ENCODE results near the gene PRMT1. TPM values are rescaled to one million over a fixed set of nuclear protein-coding genes. Genes with fewer than 3 reads are reported as not detected.

The PRMT1 gene
- total and polyA plus RNA-seq, 2 of the 13 experiments (the other 11 are each of a cell fraction or from before 2014, with no cell fraction given) = 324 to 374 TPM

DNA sequence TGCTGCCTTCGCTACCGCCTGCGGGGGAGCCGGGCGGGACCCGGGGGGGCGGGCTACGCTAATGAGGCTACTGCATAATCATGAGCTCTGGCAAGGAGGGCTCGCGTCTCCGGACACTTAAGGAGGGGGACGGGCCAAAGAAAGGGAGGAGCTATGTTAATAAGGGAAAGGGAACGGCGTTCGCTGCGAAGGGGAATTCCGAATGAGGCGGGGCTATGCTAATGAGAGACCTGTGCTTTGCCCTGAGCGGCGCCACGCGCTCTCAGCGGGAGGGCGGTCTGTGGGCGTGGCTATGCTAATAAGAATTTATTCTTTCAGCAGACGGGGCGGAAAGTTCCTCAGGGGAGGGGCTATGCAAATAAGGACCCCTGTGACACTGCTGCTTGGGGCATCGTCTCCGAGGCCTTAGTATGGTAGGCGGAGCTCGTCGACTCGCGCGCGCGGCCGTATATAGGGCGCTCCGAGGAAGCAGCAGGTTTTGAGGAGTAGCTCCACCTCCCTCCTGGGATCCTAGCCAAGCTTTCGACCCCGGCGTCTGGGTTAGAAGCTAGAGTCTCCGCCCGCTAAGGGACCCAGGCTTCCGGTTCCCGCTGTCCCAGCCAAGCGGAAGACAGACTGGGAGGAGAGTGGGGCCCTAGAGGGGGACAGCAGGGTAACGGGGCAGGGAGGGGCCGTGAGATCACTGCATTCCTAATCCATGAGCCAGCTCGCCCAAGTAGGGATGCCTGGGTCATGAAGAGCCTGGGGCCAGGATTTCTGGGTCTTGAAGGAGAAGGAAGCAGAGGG is 36.8 kb upstream of the PRMT1 start, which contains the start of gene RRAS (continued):
- TF ChIP-seq ZNF614 (CRISPR knock-in tag; IDR thresholded peaks at IDR 0.05; ENCODE audit: borderline replicate concordance) (no peak; the same call in 1 of the 2 replicates), TAF15 (IDR thresholded peaks at IDR 0.05; ENCODE audit: low read depth, low read length, poor library complexity, severe bottlenecking) (no peak), ZNF776 (CRISPR knock-in tag; IDR thresholded peaks at IDR 0.05) (no peak), ZNF30 (CRISPR knock-in tag; IDR thresholded peaks at IDR 0.05) (no peak), ZC3H13 (CRISPR knock-in tag; IDR thresholded peaks at IDR 0.05) (no peak), ZSCAN22 (CRISPR knock-in tag; IDR thresholded peaks at IDR 0.05) (no peak), XBP1 (CRISPR knock-in tag; IDR thresholded peaks at IDR 0.05) (no peak), ZNF296 (CRISPR knock-in tag; conservative IDR thresholded peaks at IDR 0.05) (no peak), GATA4 (IDR thresholded peaks at IDR 0.05; ENCODE audit: borderline replicate concordance, low read depth) (0 out of 2 replicates have a peak, but pooled peaks have one; percentile 30), JUN (CRISPR knock-in tag; IDR thresholded peaks at IDR 0.05) (peak; percentile 98; the same call in 1 of the 2 replicates), ZBTB1 (CRISPR knock-in tag; IDR thresholded peaks at IDR 0.05; ENCODE audit: borderline replicate concordance) (no peak), FIP1L1 (IDR thresholded peaks at IDR 0.05; ENCODE audit: borderline replicate concordance, insufficient read depth, low read depth, low read length) (0 out of 2 replicates have a peak, but pooled peaks have one; percentile 24), SRF (IDR thresholded peaks at IDR 0.05; ENCODE audit: low read depth, low read length) (peak; percentile 17; the same call in 1 of the 2 replicates), MLLT10 (CRISPR knock-in tag; IDR thresholded peaks at IDR 0.05) (no peak), HNRNPH1 (optimal IDR thresholded peaks at IDR 0.05; ENCODE audit: low read depth, low read length) (no peak), SNAI1 (CRISPR knock-in tag; IDR thresholded peaks at IDR 0.05; ENCODE audit: borderline replicate concordance) (no peak), SIN3A (IDR thresholded peaks at IDR 0.05; ENCODE audit: borderline replicate concordance, low read depth, low read length) (peak; percentile 65; the same call in 1 of the 2 replicates)
- TF ChIP-seq, protein P1, sequence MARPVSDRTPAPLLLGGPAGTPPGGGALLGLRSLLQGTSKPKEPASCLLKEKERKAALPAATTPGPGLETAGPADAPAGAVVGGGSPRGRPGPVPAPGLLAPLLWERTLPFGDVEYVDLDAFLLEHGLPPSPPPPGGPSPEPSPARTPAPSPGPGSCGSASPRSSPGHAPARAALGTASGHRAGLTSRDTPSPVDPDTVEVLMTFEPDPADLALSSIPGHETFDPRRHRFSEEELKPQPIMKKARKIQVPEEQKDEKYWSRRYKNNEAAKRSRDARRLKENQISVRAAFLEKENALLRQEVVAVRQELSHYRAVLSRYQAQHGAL (CRISPR knock-in tag; IDR thresholded peaks at IDR 0.05; ENCODE audit: not compliant biosample characterization) = no peak
- TF ChIP-seq, protein P2, sequence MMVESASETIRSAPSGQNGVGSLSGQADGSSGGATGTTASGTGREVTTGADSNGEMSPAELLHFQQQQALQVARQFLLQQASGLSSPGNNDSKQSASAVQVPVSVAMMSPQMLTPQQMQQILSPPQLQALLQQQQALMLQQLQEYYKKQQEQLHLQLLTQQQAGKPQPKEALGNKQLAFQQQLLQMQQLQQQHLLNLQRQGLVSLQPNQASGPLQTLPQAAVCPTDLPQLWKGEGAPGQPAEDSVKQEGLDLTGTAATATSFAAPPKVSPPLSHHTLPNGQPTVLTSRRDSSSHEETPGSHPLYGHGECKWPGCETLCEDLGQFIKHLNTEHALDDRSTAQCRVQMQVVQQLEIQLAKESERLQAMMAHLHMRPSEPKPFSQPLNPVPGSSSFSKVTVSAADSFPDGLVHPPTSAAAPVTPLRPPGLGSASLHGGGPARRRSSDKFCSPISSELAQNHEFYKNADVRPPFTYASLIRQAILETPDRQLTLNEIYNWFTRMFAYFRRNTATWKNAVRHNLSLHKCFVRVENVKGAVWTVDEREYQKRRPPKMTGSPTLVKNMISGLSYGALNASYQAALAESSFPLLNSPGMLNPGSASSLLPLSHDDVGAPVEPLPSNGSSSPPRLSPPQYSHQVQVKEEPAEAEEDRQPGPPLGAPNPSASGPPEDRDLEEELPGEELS (CRISPR knock-in tag; IDR thresholded peaks at IDR 0.05) = peak; percentile 55; the same call in 1 of the 2 replicates
- TF ChIP-seq, protein P3, sequence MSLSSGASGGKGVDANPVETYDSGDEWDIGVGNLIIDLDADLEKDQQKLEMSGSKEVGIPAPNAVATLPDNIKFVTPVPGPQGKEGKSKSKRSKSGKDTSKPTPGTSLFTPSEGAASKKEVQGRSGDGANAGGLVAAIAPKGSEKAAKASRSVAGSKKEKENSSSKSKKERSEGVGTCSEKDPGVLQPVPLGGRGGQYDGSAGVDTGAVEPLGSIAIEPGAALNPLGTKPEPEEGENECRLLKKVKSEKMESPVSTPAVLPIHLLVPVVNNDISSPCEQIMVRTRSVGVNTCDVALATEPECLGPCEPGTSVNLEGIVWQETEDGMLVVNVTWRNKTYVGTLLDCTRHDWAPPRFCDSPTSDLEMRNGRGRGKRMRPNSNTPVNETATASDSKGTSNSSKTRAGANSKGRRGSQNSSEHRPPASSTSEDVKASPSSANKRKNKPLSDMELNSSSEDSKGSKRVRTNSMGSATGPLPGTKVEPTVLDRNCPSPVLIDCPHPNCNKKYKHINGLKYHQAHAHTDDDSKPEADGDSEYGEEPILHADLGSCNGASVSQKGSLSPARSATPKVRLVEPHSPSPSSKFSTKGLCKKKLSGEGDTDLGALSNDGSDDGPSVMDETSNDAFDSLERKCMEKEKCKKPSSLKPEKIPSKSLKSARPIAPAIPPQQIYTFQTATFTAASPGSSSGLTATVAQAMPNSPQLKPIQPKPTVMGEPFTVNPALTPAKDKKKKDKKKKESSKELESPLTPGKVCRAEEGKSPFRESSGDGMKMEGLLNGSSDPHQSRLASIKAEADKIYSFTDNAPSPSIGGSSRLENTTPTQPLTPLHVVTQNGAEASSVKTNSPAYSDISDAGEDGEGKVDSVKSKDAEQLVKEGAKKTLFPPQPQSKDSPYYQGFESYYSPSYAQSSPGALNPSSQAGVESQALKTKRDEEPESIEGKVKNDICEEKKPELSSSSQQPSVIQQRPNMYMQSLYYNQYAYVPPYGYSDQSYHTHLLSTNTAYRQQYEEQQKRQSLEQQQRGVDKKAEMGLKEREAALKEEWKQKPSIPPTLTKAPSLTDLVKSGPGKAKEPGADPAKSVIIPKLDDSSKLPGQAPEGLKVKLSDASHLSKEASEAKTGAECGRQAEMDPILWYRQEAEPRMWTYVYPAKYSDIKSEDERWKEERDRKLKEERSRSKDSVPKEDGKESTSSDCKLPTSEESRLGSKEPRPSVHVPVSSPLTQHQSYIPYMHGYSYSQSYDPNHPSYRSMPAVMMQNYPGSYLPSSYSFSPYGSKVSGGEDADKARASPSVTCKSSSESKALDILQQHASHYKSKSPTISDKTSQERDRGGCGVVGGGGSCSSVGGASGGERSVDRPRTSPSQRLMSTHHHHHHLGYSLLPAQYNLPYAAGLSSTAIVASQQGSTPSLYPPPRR (CRISPR knock-in tag; IDR thresholded peaks at IDR 0.05; ENCODE audit: borderline replicate concordance) = peak; percentile 79

All from HepG2 (cell line).